HG02870 (cell line): Measurements from ENCODE around the gene RETREG1.

Experiments used
- ATAC-seq: cut with Tn5 transposase; IDR thresholded peaks from one replicate; pipeline ENCODE4 v1.9.1; 2021; ENCODE audit warnings: mild to moderate bottlenecking, moderate library complexity; ENCODE audit not compliant: unreplicated experiment

Gene RETREG1

DNA sequence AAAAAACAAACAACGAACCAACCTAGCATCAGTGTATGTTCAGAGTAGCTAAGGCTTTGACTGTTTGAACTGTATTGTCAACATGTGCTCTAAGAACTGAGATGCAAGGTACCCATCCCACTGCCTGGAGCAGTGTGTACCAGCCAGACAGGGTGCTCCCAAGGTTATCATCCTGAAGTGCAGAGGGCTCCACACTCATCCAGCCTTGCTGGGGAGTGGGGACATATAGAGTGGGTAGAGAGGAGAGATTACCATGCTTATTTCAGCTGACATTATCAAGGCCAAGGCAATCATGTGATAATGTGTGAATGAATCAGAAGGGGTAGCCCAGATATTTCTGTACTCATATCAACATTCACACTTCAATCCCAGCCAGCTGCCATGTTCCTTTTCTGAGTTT lies 82.5 kb downstream of the RETREG1 start:
- no peak for ATAC-seq

DNA sequence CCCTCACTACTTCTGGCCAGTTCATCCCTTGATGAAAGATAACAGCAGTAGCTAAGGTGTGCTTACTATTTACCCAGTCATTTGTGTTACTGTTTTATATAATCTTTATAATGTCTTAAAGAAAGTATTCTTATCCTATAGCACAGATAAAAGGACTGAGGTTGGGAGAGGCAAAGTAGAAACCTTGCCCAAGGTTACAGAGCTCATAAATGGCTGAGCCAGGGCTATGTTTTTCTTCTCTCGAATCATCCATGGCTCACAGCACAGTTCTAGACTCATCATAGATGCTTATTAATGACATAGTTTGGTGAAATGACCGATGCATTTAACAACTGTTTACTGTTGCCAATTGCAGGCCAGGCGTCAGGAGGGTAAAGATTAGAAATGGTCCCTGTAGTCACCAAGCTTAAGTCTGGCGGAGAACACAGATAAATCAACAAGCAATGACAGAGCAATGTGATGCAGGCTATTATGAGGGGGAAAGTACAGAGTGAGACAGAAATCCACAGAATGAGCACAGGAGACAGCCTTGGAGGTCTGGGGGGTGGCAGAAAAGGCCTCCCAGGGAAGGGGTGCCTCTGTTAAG lies 85.6 kb downstream of the RETREG1 start:
- ATAC-seq: no peak

DNA sequence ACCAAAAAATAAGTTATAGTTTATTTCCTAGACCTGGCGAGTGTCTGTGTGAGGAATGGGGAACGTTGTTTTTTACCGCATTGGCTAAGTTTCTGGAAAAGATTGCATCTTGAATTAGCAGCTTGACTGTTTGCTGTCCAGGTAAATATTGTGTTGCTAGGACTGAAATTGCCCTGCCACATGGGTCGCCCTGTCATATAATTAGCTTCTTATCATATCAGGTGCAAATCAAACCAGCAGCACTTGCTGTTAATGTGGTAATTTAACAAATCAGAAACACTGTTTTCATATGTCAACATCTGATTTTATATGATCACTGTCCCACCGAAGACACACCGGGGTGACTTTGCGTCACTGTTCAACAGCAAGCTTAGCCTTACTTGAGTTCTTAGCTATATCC lies 87.5 kb downstream of the RETREG1 start:
- ATAC-seq: no peak

DNA sequence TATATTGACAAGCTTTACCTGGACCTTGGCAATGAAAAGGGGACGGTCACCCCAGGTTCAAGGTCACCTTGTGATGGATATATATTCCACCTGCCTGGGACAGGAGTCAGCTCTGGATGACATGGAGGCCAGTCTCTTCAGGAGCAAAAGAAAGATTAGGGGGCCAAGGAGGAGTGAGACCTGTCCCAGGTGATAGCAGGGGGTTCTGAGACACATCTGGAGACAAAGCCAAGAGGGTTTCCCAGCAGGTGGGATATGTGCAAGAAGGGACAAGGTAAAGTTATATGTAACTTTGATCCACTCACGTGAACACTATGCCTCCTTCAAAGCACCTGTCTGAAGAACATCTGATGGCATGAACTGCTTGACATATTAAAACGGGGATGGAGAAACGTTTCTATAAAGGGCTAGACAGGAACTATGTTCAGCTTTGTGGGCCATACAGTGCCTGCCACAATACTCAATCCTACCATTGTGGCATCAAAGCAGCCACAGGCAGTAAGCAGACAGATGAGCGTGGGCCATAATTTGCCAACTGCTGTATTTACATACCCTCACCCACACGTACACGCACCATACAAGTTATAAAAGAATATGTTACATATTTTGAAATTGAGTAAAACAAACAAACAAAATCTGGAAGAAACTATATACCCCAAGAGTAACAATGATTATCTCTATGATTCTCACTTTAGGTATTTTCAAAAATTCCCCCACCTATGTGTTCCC lies 88.3 kb downstream of the RETREG1 start:
- ATAC-seq: no peak

DNA sequence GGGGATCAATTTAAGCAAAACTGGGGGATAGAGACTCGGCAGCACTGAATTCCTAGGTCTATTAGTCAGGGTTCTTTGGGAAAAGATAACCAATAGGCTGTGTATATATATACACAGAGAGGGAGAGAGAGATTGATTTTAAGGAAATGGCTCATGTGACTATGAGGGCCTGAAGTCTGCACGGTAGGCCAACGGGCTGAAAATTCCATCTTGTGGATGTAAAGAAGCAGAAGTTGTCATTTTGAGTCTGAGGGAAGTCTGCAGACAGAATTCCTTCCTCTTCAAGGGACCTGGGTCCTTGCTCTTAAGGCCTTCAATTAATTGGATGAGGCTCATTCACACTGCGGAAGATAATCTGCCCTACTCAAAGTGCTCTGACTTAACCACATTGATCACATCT lies 91.1 kb downstream of the RETREG1 start:
- ATAC-seq: no peak

DNA sequence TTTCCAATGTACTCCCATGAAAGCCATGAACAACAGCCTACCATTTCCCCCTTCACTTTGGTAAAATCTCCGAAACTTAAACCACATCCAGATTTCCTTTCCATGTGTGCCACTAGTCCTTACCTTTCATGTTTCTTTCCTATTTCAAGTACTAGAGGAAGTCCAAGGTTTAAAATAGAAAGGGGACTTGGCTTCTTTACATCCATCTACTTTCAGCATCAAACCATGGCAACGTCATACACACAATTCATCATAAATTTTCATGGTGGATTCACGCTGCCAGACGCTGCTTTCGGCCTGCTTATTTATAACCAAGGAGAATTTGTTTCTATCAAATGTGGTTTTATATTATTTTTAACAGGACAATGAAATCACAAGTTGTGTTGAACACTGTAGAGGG lies 92.5 kb downstream of the RETREG1 start:
- ATAC-seq: no peak

DNA sequence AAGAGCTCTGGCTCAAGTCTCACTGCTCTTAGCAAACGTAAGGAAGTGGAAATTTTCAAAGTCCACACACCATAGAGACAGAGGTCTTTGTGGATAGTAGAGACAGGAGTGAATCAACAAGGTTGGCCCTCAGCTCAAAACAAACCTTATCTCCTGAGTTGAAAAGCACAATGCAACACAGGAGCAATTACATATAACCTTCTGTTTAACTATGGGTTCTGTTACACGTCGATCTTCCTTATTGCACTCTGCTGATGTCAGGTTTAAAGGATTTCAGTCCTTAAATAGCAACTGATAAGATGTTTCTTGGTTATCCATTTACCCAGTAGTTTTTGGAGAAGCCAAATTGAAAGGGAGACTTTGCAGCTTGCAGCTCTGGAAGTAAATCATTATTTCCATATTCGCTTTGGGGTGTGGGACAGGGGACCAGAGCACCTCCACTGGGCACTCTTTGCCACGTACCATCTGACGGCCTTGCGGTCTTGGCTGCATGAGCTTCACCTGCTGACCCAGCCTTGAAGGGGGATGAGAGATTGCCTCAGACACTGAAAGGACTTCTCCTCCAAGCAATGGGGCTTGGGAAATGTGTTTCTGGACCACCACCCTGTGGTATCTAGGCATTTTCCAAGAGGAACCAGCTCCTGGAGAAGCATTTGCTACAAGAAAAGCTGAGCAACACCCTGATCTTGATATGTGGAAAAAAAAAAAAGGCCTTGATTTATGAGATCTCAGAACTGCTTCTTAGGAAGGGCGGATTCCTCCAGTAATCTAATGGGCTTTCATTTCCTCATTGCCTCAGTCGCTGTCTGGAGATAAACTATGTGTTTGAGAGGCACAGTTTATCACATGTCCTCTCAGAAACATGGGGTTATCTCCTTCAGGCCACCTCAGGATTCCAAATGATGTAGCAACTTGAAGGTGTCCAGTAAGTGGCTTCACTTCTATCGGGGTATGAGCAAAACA lies 95.0 kb downstream of the RETREG1 start:
- no peak for ATAC-seq

DNA sequence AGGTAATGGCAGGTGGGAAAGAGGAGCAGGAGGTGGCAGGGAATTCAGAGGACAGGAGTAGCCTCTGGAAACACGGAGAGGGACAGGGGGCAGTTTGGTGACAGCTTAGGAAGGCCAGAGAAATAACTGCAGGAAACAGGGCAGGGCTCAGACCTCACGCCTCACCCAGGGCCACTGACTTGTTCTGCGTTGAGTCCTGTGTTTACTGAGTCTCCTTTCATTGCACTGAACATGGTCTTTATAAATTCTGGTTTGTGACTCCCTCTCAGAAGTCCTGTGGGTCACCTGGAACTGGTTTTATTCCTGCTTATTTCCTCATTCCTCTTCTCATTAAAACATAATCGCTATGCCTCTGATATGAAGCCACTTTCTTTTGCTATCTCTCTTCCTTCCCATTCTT lies 96.0 kb downstream of the RETREG1 start:
- ATAC-seq: no peak

DNA sequence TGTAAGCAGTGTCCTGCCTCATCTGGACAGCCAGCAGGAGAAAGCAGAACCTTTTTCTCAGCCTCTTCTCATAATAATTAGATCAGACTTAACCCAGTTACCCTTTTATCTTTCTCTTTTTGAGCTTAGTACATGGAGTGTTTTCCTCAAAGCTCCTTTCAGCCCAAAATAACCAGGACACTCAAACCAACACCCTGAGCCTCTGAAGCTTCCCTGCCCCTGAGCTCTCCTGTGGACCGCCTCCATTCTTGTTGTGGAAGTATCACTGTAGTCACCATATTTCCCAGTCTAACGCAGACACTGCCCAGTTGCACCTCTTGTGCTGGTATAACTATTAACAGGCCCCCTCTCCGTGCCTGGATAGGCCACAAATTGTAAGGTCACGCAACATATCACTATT lies 97.4 kb downstream of the RETREG1 start:
- ATAC-seq: no peak

DNA sequence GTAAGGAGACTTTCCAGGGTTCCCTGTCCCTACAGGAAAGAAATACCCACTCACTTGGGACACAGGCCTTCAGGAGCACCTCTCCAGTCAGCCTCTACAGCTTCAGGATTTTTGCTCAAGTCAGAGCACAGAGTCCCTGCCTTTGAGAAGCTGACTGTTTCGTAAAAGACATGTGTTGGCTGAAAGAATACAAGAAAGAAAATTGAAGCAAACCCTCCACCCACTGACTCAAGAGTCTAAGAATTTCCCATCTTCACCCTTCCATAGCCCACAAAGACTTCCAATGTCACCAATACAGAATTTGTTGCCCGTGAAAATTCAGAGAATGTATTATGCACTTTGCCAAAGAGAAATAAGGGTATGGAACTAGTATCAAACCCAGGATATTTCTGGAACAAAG lies 98.2 kb downstream of the RETREG1 start:
- no peak for ATAC-seq

DNA sequence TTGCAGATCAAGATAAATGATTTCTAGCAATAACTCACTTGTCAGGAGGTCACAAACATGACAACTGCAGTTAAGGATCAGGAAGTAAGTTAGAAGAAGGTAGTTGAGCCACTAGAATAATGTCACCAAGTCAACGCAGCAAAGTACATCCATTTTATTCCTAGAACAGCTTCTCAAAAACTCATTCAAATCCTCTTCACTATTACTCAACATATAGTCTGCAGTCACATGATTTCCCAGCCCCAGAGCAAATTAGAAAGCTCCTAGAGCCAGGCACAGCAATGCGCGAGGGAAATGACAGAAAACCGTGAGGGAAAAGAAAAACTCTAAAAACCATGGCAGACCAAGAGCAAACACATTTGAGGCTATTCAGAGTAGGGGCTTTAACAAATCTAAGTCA lies 101.3 kb downstream of the RETREG1 start:
- no peak for ATAC-seq

DNA sequence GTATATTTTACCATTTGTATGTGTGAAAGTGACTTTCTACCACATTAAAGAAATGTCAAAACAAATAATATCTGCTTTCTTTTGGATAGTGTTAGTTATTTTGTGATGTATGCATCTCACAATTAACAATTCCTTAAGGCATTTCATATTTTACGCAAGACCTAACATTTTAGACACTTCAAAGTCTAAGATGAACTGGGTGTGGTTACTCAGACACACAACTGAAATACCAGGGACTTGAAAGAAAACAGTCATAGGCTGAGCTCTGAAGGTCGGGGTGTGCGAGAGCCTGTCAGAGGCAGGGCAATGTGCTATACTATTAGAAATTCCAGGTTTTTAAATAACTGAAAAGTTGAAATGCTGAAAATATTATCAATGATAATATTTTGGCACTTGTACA lies 106.7 kb downstream of the RETREG1 start:
- no peak for ATAC-seq

DNA sequence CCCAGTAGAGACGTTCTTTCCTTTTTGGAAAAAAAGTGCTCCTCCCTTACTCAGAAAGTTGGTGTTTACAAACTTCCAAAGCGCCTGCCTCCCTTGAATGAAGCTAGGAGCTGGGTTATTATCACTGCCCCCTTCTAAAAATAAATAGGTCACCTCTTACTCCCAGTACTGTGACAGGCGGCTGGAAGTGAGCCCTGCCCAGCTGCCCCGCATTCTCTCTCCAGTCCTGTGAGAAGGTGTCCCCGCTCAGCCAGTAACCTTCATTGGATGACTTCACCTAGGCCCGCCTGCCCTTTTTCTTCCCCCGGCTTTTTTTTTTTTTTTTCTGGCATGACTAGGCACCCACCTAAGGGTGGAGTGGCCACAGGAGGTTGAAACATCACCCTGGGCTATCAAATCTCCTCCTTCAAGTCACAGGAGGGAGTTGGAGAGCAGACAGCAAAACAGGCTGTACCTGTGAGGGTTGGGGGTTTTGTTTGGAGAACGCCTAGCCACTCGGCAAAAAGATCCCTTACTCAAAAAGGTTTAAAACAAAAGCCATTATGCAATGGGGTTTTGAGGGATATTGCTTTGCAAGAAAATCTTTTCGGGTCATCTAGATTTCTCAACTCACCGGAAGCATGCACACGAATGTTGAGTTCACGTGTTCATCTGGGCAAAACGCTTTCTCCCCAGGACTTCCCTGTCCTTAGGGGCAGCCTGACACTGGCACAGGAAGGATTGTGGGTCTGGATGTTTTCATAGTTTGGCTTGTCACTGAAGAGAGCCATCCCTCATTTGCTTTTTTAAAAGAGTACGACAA lies 107.9 kb downstream of the RETREG1 start:
- ATAC-seq: no peak

DNA sequence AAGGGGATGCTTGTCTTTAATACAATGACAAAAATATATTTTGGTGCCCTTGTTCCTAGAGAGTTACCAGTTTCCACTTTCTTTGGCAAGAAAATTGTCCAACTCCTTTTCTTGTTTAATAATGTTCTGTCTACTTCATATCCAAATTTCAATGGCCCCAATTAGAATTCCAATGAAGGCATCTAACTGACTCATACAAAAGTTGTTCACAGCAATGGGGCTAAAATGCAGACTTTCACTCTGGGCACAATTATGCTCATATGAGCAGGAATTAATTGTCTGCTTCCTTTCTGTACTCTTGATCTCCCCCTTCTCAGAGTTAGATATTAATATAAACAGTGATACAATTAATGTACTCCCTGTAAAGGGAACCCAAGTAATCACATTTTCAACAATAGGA lies 109.1 kb downstream of the RETREG1 start:
- ATAC-seq: no peak

DNA sequence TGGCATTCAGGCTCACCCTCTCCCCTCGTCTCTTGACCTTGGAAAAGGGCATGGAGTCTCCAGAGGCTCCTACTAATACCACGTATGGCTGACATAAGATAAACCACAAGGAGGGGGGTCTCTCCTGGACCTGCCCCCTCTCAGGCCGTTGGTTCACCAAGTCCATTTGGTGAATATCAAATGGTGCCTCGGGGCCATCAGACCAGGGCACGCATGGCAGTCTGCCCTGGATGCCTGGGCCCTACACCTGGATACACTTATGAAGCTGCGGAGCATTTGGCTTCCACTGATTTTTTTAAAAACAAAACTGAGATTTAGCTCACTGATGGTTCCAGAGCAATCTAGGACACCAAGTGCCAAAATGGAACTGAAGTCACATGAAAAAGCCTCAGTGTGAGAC lies 110.9 kb downstream of the RETREG1 start:
- ATAC-seq: no peak

DNA sequence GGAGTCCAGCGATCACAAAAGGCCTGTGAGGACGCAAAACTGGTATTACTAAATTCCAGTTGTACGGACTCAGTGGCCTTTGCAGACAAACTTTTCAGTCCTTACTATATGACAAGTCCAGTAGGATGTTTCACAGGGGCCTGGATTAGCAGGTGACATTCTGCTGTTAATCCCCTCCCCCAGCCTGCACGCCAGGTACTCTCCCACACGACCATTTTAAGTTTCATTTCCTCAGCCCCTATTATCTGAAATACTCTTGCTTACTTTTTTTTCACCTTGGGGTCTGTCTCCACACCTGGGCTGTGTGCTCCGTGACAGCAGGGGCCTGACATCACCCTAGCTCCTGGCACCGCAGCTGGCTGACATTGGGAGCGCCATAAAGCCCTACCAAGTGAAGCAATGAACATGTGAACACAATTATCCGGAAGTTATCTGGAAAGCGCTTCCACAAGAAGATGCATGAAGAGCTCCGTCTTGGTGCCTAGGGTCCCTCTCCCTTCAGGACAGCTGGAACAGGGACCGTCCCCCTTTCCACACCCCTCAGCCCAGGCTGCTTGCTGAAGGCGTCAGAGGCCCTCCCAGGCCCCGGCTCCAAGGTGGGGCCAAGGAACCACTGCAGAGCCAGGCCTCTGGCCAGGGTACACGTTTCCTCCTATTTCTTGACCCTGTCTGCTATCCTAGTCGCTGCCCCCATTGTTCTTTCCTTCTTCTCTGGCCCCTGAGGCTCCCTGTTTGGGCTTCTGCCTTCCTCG lies 111.5 kb downstream of the RETREG1 start:
- no peak for ATAC-seq

DNA sequence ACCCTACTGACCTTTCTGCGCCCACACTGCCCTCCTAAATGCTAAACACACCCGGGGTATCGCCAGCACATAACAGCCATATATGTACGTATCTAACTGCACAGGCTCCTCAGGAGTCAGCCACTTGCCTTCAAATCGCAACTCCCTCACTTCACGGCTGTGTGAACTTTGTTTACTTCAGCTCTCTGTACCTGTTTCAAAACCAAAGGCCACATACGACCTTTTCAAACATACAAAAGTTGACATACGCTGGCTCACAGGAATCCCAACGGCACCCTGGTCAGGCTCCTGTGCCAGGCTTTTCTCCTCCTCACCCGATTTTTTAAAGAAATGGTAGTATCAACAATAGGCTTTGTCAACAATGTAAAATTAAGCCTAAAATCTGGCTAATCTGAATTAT lies 112.2 kb downstream of the RETREG1 start:
- ATAC-seq: no peak

DNA sequence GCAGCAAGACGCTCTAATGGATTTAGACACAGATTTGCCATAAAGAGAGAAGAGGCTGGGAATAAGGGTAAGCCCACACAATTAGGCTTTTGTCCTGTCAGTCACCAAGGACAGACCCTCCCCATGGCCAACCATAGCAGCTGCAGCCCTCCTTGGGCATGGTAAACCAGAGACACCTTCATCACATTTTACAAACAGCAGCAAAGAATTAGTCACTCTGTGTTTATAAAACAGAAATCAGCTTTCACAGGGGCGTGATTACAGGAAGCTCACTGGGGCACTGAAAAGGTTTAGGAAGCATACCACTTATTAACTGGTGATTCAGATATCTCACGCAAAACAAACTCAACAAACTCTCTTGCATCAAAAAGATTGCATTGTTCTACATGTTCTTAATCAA lies 113.9 kb downstream of the RETREG1 start:
- no peak for ATAC-seq

DNA sequence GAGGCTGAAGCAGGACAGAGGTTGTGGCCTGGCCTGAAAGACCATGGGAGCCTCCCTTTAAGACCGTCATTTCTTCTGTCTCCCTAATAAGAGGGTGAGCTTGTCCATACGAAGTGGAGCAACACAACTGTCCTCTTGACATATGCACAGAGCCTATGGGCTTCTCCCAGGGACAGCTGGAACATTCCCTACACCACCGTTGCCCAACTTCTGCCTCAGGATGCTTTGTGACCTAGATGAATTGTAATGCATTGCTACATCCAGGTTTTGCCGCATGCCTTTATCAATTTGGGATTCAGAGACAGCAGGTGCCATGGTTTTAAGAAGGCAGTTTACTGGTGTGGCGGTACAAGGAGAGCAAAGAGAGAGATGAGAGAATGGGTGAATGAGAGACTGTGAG lies 116.8 kb downstream of the RETREG1 start:
- no peak for ATAC-seq

DNA sequence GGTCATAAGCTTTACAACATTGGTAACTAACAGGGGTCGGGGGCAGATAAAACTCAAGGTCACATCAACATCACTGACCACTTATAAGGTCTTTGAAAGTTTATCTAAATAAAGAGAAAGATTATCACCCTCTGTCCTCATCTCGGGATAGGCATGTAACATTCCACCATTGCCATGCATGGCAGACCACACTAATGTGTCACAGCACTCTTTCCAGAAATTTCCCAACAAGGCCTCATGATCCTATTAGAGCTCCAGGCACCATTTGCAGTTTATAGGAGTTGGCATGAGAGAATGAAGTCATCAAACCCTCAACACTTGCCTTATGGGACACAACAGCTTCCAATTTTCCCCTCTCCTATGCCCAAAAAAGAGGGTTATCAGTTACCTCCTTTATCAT lies 119.3 kb downstream of the RETREG1 start:
- no peak for ATAC-seq
